Stimulated activated CD8-positive, alpha-beta memory T cell treated with anti-CD3 and anti-CD28 coated beads, Interleukin-2, amount 100 ng/mL, for 48 hours (primary cell): Measurements from ENCODE around the gene WDR64.

ENCODE experiments used
- DNase-seq, 2 donors: peaks; one replicate each; pipeline ENCODE4 v3.0.0-alpha.2; 2020; ENCODE audit warnings: low read depth in 2 of 2

WDR64 gene

DNA sequence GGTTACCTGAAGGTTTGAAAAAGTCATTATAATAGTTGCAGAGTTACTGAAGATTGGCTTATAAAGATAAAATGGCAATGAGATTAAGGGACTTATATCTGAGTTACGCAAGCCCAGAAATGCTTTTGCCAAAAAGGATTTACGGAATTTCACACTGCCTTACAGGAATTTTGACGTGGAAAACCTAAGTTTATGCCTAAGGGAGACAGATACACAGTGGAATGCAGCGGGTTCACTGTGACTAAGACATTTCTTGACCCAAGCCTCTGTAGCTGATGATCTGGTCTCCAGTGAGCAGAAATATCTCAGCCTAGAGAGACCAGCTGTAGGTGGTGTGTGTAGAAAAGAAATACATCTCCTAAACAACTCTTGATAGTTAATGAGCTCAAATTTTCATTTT, 185.8 kb downstream of the WDR64 start:
- DNase-seq: no peak

GRCh38 chr1:241838897-241839296, 186.8 kb downstream of the WDR64 start:
- no peak for DNase-seq

- DNase-seq: no peak
Observed at GRCh38 chr1:241839369-241839979, 187.4 kb downstream of the WDR64 start.

DNA sequence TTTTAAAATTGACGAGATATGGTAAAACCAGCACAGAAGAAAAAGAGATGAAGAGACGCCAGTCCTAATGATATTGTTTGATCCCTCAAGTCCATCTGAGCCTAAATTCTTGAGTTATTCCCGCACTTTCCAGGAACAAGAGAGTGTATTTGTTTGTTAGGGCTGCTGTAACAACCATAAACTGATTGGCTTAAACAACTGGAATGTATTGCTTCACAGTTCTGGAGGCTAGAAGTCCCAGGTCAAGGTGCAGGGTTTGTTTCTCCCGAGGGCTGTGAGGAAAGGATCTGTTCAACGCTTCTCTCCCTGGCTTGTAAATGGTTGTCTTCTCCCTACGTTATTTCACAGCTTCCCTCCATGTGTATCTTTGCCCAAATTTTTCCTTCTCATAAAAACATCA, 188.1 kb downstream of the WDR64 start:
- DNase-seq: no peak

DNA sequence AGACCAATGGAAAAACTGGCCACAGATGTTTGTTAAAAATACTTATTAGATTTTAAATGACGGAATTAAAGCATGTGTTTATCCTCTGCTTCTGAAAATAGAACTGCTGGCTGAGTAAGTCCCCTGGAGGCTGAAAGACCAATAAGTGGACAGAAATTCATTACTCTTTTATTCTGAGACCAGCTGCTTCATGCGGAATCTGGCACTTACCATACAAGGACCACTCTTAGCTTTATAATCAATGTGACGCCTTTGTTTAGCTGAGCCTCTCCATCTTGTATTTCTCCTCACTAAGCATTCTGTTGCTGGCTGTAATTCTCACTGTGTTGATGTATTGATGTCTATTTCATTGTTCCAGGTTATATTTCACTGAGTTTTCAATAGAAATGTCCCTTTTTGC, 189.6 kb downstream of the WDR64 start:
- no peak for DNase-seq

- no peak for DNase-seq
Observed at GRCh38 chr1:241842565-241842964, 190.5 kb downstream of the WDR64 start.

DNA sequence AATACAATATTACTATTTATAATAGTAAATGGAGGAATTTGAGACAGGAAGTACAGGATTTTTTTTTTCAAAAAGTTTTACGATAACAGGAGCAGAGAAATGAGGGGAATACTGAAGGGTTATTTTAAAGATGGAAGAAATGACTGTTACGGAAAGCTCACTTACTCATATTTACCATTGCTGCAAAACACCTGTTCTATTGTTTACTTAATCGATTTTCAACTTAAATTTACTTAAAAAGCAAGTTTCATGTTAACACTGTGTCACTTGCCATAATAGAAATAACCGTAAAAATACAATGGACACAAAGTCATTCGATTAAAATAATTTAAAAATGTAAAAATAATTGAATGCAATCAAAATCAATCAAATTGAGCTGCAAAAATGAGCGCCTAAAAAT, 192.5 kb downstream of the WDR64 start:
- DNase-seq: no peak

GRCh38 chr1:241846375-241846774, 194.3 kb downstream of the WDR64 start:
- DNase-seq: no peak

GRCh38 chr1:241846862-241847539, 194.9 kb downstream of the WDR64 start:
- no peak for DNase-seq

DNA sequence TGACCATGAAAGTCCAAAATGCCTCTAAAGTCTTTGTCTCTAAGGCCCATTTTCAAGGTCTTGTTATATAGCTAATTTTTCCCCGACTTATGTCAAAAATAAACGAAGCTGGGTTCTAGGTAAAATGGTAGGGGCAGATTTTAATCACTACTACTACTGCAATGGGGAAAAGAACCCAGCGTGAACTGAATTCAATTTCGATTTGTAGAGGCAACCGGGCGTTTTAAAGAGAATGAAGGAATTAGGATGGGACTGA, 195.4 kb downstream of the WDR64 start:
- no peak for DNase-seq

- peak; percentile 82 to 85 for DNase-seq
Observed at GRCh38 chr1:241847796-241848685, 196.0 kb downstream of the WDR64 start, which contains the start of gene EXO1. TSS of gene EXO1 (plus strand) at chr1:241848204. CDS start at chr1:241850426, 2,222 bp downstream.

DNA sequence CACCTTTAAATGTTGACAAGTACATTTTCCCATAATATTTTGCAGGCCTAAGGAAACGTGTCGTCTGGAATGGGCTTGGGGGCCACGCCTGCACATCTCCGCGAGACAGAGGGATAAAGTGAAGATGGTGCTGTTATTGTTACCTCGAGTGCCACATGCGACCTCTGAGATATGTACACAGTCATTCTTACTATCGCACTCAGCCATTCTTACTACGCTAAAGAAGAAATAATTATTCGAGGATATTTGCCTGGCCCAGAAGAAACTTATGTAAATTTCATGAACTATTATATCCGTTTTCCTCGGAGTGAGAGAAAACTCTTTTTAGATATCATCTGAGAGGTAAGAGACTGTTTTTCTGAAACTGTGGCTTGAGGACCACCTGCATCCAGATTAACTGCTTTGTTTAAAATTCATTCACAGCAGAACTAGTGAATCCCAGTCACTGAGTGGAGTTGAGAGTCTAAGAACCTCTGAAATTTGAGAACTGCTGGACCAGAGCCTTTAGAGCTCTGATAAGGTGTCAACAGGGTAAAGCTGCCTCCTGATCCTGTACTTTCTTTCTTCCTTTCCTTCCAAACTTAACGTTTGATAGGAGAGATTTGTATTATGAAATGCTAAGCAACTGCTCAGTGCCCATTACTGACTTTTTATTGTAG, 196.7 kb downstream of the WDR64 start:
- no peak for DNase-seq

GRCh38 chr1:241849345-241849695, 197.2 kb downstream of the WDR64 start:
- DNase-seq: no peak
